KMS-11 (cell line): ENCODE results near the gene NAT9.

Experiments used
- H2AFZ ChIP-seq: fragments of 200-600 bp; sonication (generic); 2 replicates; pipeline ENCODE4 v1.6.1; 2016; ENCODE audit warnings: antibody characterized with exemption, mixed run types, low read depth
- H3K27ac ChIP-seq: fragments of 200-600 bp; sonication (generic); 2 replicates; pipeline ENCODE4 v1.6.1; 2016; ENCODE audit warnings: mild to moderate bottlenecking, mixed run types
- H3K27me3 ChIP-seq: fragments of 200-600 bp; sonication (generic); 2 replicates; pipeline ENCODE4 v1.6.1; 2017; ENCODE audit warnings: mild to moderate bottlenecking, low read depth, mixed run types, moderate library complexity; ENCODE audit not compliant: insufficient read depth
- H3K36me3 ChIP-seq: fragments of 200-600 bp; sonication (generic); 2 replicates; pipeline ENCODE4 v1.6.1; 2017; ENCODE audit warnings: mild to moderate bottlenecking, mixed run types; ENCODE audit not compliant: insufficient read depth
- H3K4me1 ChIP-seq: fragments of 200-600 bp; sonication (generic); 2 replicates; pipeline ENCODE4 v1.6.1; 2016; ENCODE audit warnings: mild to moderate bottlenecking, low read depth, mixed run types; ENCODE audit not compliant: poor library complexity, severe bottlenecking
- H3K4me2 ChIP-seq: fragments of 200-600 bp; sonication (generic); 2 replicates; pipeline ENCODE4 v1.7.0; 2016; ENCODE audit warnings: mild to moderate bottlenecking, mixed run types
- H3K4me3 ChIP-seq: fragments of 200-600 bp; sonication (generic); IDR thresholded peaks from 2 replicates; pipeline ENCODE4 v1.6.1; 2017; ENCODE audit warnings: low read depth, low read length, mixed read lengths; ENCODE audit not compliant: insufficient read depth
- H3K79me2 ChIP-seq: fragments of 200-600 bp; sonication (generic); 2 replicates; pipeline ENCODE4 v1.6.1; 2016; ENCODE audit warnings: low read depth, mixed run types; ENCODE audit not compliant: insufficient read depth
- H3K9ac ChIP-seq: fragments of 200-600 bp; sonication (generic); 2 replicates; pipeline ENCODE4 v1.6.1; 2016; ENCODE audit warnings: mild to moderate bottlenecking, mixed run types
- H4K20me1 ChIP-seq: fragments of 200-600 bp; sonication (generic); 2 replicates; pipeline ENCODE4 v1.6.1; 2016; ENCODE audit warnings: mild to moderate bottlenecking, mixed run types; ENCODE audit not compliant: insufficient read depth
- TF ChIP-seq, protein P1 (sequence below): fragments of 200-600 bp; sonication (generic); conservative IDR thresholded peaks from 2 replicates; pipeline ENCODE4 v1.6.1; 2017; ENCODE audit warnings: low read depth, mild to moderate bottlenecking, antibody characterized with exemption, low read length, moderate library complexity, mixed read lengths

Gene NAT9

GRCh38 chr17:74821655-74822334, 45.6 kb upstream of the NAT9 start:
- H3K27me3 ChIP-seq, result no peaks in the 10 kb centered on the region
- TF ChIP-seq, protein P1, sequence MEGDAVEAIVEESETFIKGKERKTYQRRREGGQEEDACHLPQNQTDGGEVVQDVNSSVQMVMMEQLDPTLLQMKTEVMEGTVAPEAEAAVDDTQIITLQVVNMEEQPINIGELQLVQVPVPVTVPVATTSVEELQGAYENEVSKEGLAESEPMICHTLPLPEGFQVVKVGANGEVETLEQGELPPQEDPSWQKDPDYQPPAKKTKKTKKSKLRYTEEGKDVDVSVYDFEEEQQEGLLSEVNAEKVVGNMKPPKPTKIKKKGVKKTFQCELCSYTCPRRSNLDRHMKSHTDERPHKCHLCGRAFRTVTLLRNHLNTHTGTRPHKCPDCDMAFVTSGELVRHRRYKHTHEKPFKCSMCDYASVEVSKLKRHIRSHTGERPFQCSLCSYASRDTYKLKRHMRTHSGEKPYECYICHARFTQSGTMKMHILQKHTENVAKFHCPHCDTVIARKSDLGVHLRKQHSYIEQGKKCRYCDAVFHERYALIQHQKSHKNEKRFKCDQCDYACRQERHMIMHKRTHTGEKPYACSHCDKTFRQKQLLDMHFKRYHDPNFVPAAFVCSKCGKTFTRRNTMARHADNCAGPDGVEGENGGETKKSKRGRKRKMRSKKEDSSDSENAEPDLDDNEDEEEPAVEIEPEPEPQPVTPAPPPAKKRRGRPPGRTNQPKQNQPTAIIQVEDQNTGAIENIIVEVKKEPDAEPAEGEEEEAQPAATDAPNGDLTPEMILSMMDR, result no peak
- no peaks in the 10 kb centered on the region for H4K20me1 ChIP-seq
- no peak overlapping the region for H3K27ac ChIP-seq
- H3K9ac ChIP-seq, result no peak overlapping the region
- H3K4me2 ChIP-seq, result no peak overlapping the region
- H2AFZ ChIP-seq, result no peak overlapping the region
- no peak overlapping the region for H3K4me3 ChIP-seq
- H3K79me2 ChIP-seq, result no peaks in the 10 kb centered on the region
- no peaks in the 10 kb centered on the region for H3K36me3 ChIP-seq
- H3K4me1 ChIP-seq, result no peaks in the 10 kb centered on the region

DNA sequence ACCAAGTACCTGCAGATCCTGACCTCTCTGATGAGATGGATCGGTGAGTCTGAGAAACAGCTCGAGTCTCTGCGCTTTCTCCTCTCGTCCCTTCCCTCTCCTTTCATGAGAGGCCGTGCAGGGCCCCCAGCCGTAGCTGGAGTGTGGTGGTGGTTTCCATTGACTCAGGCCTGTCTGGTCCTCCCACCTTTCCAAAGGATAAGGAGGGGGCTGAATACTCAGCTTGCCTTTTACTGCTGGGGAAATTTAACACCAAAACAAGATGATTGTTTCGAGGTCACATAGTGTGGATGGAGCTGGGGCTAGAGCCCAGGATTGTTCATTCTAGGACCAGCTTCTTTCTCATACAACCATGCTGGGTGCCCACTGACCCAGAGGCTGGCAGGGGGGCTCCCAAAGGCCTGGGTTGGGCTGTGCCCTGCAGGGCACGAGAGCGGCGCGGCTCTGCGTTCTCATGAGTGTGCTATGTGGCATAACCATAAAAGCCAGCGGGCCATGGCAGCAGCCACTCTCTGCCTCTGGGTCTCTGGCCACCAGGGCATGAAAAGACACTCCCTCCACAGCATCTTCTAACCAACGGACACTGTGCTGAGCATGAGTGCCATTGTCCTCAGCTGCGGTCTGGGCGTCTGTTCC, 43.8 kb upstream of the NAT9 start:
- Histone ChIP-seq H3K79me2 (no peaks in the 10 kb centered on the region), H3K27ac (no peak overlapping the region), H3K4me3 (no peak overlapping the region), H3K36me3 (no peaks in the 10 kb centered on the region), H4K20me1 (no peaks in the 10 kb centered on the region), H3K9ac (no peak overlapping the region), H3K4me2 (no peak overlapping the region), H3K27me3 (no peaks in the 10 kb centered on the region), H2AFZ (no peak overlapping the region), H3K4me1 (no peaks in the 10 kb centered on the region)
- TF ChIP-seq, protein P1, result no peak

GRCh38 chr17:74818291-74818938, 42.3 kb upstream of the NAT9 start:
- no peak overlapping the region for H3K4me2 ChIP-seq
- no peak overlapping the region for H3K4me3 ChIP-seq
- TF ChIP-seq, protein P1, result no peak
- no peaks in the 10 kb centered on the region for H3K79me2 ChIP-seq
- H3K36me3 ChIP-seq, result no peaks in the 10 kb centered on the region
- no peaks in the 10 kb centered on the region for H4K20me1 ChIP-seq
- H3K27ac ChIP-seq, result no peak overlapping the region
- no peaks in the 10 kb centered on the region for H3K4me1 ChIP-seq
- H3K9ac ChIP-seq, result no peak overlapping the region
- no peaks in the 10 kb centered on the region for H3K27me3 ChIP-seq
- no peak overlapping the region for H2AFZ ChIP-seq

DNA sequence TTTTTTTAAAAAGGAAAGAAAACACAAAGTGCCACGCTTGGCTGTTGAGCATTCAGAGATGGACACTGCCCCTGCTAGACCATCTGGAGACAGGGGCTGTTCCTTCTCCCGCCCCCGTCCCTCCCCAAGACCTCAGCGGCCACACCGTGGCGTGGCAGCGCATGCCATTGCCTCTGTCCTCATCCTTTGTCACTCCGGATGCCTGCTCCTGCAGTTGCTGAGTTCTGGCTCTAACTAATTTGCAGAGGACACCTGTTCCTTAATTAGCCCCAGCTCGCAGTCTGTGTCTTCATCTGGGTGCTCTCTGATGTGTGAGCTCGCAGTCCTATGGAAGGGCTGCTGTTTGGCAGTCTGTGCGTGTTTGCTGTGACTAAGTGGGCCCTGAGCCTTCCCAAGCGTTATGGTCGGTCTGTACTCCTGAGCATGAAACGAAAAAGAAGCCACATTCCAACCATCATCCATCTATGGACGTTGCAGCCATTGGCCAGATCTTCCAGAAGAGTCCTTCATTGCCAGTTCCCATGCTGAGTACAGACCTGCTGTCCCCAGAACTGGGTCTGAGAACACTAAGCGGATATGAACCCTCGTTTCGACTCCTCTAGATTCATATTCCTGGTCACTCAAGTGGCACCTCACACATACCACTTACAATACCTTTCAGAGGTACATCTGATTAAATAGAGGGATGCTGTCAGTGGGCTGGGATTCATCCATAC, 40.9 kb upstream of the NAT9 start:
- Histone ChIP-seq H3K9ac (no peak overlapping the region), H3K79me2 (no peaks in the 10 kb centered on the region), H3K27me3 (no peaks in the 10 kb centered on the region), H4K20me1 (no peaks in the 10 kb centered on the region), H3K4me2 (no peak overlapping the region), H3K36me3 (no peaks in the 10 kb centered on the region), H2AFZ (no peak overlapping the region), H3K4me1 (no peaks in the 10 kb centered on the region), H3K27ac (no peak overlapping the region), H3K4me3 (no peak overlapping the region)
- TF ChIP-seq, protein P1, result no peak
